Right kidney (tissue), 1 donor: ENCODE measurements around the gene TGM1.
"Not testable (repeated sequence)": the region's sequence is repeated elsewhere in the genome, so short reads cannot be mapped to it uniquely, and the experiment has no call there.

Experiments
- DNase-seq: peaks from one replicate; pipeline ENCODE4 v3.0.0-alpha.2; 2016

TGM1 gene

DNA sequence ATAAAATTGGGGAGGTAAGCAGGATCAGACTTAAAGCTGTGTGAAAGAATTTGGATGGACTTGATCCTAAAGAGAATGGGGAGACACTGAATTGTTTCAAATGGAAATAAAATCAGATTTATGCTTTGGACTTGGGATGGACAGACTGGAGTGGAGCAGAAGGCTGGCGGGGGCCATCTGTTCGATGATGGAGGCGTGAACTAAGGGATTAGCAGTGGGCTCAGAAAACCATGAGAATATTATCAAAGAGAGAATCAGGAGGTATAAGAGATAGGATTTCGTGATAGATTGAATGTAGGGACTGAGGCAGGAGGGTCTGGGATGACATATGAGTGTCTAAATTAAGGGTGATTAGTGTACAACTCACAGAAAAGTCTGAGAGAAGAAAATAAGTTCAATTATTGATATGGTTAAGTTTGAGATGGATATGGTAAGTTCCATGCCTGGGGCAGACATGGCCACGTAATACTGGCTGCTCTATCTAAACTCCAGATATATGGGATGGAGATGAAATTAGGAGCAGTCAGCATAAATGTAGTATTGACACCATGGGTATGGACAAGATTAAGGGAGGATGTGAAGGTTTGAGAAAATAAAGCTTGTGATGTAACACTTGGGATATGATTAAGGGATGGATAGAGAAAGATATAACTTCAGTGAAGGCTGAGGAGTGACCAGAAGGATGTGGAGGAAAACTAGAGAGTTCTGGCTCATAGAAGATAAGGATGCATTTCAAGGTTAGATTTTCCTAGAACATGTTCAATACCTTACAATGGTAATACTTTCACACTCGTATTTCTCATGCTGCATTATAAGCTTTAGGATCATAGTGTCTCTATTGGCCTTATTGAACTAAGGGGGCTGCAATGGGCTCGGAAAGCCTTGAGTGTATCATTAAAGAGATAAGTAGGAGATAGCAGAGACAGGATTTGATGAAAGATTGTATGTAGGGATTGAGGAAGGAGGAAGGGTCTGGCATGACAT lies 58.5 kb downstream of the TGM1 start:
- no peak for DNase-seq

DNA sequence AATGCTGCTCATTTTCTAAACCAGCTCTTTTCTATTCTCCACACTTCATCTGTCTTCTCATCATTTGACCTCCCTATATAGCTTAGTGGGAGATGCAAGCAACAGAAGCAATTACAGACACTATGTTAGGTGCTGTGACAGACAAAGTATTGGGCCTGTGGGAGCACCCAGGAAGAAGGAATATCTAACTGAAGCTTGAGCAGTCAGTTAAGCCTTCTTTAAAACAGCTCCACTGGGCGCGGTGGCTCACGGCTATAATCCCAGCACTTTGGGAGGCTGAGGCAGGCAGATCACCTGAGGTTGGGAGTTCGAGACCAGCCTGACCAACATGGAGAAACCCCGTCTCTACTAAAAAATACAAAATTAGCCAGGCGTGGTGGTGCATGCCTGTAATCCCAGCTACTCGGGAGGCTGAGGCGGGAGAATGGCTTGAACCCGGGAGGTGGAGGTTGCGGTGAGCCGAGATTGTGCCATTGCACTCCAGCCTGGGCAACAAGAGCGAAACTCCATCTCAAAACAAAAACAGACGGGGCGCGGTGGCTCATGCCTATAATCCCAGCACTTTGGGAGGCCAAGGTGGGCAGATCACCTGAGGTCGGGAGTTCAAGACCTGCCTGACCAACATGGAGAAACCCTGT lies 59.6 kb downstream of the TGM1 start:
- DNase-seq: not testable (repeated sequence)

DNA sequence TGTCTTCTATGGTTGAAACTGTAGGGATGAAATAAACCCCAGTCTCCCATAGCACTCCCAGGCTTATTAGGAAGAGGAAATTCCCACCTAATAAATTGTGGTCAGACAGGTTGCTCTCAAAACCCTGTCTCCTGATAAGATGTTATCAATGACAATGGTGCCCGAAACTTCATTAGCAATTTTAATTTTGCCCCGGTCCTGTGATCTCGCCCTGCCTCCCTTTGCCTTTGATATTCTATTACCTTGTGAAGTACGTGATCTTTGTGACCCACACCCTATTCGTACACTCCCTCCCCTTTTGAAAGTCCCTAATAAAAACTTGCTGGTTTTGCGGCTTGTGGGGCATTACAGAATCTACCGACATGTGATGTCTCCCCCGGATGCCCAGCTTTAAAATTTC lies 60.4 kb downstream of the TGM1 start:
- not testable (repeated sequence) for DNase-seq
